SU-DHL-6 (cell line): ENCODE results near the gene RPL9.

Experiments used
- H2AFZ ChIP-seq: fragments of 200-600 bp; sonication (generic); 2 replicates; pipeline ENCODE4 v1.6.1; 2014; ENCODE audit warnings: low read depth, mild to moderate bottlenecking, moderate library complexity, mixed read lengths, antibody characterized with exemption, low read length; ENCODE audit not compliant: severe bottlenecking
- H3F3A ChIP-seq: fragments of 200-600 bp; shearing (Covaris generic); 2 replicates; pipeline ENCODE4 v1.6.0; 2016; ENCODE audit warnings: antibody characterized with exemption, mild to moderate bottlenecking; ENCODE audit not compliant: insufficient read depth
- H3K27ac ChIP-seq: fragments of 200-600 bp; sonication (generic); 2 replicates; pipeline ENCODE4 v1.5.1; 2016; ENCODE audit warnings: low read depth, mild to moderate bottlenecking, low read length, moderate library complexity, mixed read lengths
- H3K27me3 ChIP-seq: fragments of 200-600 bp; sonication (generic), shearing (Covaris generic); 2 replicates; pipeline ENCODE4 v1.6.0; 2014; ENCODE audit warnings: mild to moderate bottlenecking, low read length
- H3K36me3 ChIP-seq: fragments of 200-600 bp; sonication (generic); 2 replicates; pipeline ENCODE4 v1.6.1; 2014; ENCODE audit warnings: mild to moderate bottlenecking, low read length, mixed read lengths
- H3K4me2 ChIP-seq: fragments of 300-600, 200-600 bp; shearing (Covaris generic), sonication (generic); 2 replicates; pipeline ENCODE4 v1.6.0; 2014; ENCODE audit warnings: low read length, low read depth, mild to moderate bottlenecking; ENCODE audit not compliant: poor library complexity, severe bottlenecking
- H3K4me3 ChIP-seq: fragments of 200-600 bp; sonication (generic); 2 replicates; pipeline ENCODE4 v1.5.1; 2014; ENCODE audit warnings: antibody characterized with exemption, low read length, mild to moderate bottlenecking, mixed read lengths; ENCODE audit not compliant: insufficient read depth, poor library complexity, severe bottlenecking
- H3K79me2 ChIP-seq: fragments of 200-600 bp; sonication (generic); 2 replicates; pipeline ENCODE4 v1.6.1; 2014; ENCODE audit warnings: mild to moderate bottlenecking, low read length, moderate library complexity; ENCODE audit not compliant: insufficient read depth
- H3K9ac ChIP-seq: fragments of 200-600 bp; sonication (generic); 2 replicates; pipeline ENCODE4 v1.7.0; 2014; ENCODE audit warnings: mild to moderate bottlenecking, low read length
- H3K9me2 ChIP-seq: fragments of 200-600 bp; sonication (generic); replicated peaks from 2 replicates; pipeline ENCODE4 v1.6.1; 2014; ENCODE audit warnings: low read length; ENCODE audit not compliant: insufficient read depth
- H3K9me3 ChIP-seq: fragments of 200-600 bp; sonication (generic); 2 replicates; pipeline ENCODE4 v1.6.1; 2014; ENCODE audit warnings: low read length, mixed read lengths; ENCODE audit not compliant: insufficient read depth
- H4K20me1 ChIP-seq: fragments of 200-600 bp; sonication (generic); 2 replicates; pipeline ENCODE4 v1.6.1; 2014; ENCODE audit warnings: low read depth, mild to moderate bottlenecking, antibody characterized with exemption, low read length, moderate library complexity, mixed read lengths
- EZH2phosphoT487 ChIP-seq: fragments of 200-600 bp; sonication (generic), shearing (Covaris generic); conservative IDR thresholded peaks from 2 replicates; pipeline ENCODE4 v1.6.1; 2018; ENCODE audit warnings: mild to moderate bottlenecking, antibody characterized with exemption, low read length, moderate library complexity, mixed read lengths
- TF ChIP-seq, protein P1 (sequence below): fragments of 200-600 bp; sonication (generic); IDR thresholded peaks from one replicate; pipeline ENCODE4 v1.5.1; 2017; ENCODE audit warnings: antibody characterized with exemption, mild to moderate bottlenecking, low read length, moderate library complexity; ENCODE audit not compliant: insufficient read depth, poor library complexity, severe bottlenecking

Gene RPL9

DNA sequence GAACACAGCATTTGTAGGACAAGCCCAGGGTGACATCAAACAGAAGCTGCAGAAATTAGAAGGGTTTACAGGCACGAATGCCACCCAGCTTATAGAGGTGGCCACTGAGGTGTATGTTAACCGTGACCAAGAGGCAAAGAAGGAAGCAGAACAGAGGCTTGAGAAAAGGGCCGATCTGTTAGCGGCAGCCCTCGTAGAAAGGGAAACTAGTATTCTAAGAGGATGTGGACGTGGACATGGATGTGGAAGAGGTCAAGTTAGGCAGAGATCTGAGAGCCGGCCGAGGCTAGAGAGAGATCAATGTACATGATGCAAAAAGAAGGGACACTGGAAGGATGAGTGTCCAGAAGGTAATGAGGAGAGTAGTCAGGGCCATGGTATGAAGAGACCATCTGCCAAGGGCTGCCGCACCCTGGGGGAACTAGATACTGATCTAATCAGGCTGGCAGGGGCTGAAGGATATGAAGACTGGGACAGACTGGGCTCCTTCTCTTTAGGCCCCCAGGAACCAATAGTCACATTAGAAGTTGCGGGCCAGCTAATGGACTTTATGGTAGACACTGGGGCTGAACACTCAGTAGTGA is 27.6 kb upstream of the RPL9 start:
- Histone ChIP-seq H3K9me2 (no peaks in the 10 kb centered on the region), H3K9me3 (no peaks in the 10 kb centered on the region), H3K27ac (no peak overlapping the region), H3K4me2 (no peak overlapping the region), H3K79me2 (no peaks in the 10 kb centered on the region), H4K20me1 (no peaks in the 10 kb centered on the region), H3K36me3 (no peaks in the 10 kb centered on the region), H3K27me3 (no peaks in the 10 kb centered on the region), H3K9ac (no peak overlapping the region), H2AFZ (no peak overlapping the region), H3K4me3 (no peak overlapping the region), H3F3A (no peaks in the 10 kb centered on the region)
- no peak for TF ChIP-seq EZH2phosphoT487
- TF ChIP-seq, protein P1, sequence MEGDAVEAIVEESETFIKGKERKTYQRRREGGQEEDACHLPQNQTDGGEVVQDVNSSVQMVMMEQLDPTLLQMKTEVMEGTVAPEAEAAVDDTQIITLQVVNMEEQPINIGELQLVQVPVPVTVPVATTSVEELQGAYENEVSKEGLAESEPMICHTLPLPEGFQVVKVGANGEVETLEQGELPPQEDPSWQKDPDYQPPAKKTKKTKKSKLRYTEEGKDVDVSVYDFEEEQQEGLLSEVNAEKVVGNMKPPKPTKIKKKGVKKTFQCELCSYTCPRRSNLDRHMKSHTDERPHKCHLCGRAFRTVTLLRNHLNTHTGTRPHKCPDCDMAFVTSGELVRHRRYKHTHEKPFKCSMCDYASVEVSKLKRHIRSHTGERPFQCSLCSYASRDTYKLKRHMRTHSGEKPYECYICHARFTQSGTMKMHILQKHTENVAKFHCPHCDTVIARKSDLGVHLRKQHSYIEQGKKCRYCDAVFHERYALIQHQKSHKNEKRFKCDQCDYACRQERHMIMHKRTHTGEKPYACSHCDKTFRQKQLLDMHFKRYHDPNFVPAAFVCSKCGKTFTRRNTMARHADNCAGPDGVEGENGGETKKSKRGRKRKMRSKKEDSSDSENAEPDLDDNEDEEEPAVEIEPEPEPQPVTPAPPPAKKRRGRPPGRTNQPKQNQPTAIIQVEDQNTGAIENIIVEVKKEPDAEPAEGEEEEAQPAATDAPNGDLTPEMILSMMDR = no peak

DNA sequence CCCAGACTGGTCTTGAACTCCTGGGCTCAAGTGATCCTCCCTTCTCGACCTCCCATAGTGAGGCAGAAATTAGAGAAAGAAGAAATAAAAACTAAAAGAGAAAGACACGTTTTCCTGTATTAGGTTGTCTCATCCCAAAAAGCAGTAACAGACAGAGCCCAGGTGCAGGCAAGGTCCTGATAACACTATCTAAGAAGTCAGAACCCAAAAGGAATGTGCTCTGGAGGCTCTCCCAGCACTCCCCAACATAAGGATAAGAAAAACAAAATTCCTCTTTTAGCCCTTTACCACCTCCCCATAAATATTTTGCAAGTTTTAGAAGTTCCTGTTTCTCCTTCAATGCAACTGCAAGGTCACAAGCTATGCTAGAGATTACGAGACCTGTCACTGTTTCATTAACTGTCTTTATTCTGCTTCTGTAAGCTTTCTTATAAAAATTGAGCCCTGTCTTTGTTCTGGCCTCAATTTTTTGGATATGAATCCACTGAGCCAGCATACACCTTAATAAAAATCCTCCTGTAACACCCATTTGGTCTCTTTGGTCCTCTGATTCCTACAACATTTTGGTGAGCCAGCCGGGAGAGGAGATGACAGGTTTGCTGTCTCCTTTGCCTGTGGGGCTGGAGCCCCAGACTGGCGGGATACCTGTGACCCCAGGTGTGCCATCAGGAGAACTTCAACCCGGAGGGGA is 26.0 kb upstream of the RPL9 start:
- Histone ChIP-seq H3K79me2 (no peaks in the 10 kb centered on the region), H3K9ac (no peak overlapping the region), H3K4me2 (no peak overlapping the region), H3K27me3 (no peaks in the 10 kb centered on the region), H4K20me1 (no peaks in the 10 kb centered on the region), H3K27ac (no peak overlapping the region), H3K36me3 (no peaks in the 10 kb centered on the region), H2AFZ (no peak overlapping the region), H3K9me2 (no peaks in the 10 kb centered on the region), H3K9me3 (no peaks in the 10 kb centered on the region), H3F3A (no peaks in the 10 kb centered on the region), H3K4me3 (no peak overlapping the region)
- no peak for TF ChIP-seq EZH2phosphoT487
- TF ChIP-seq, protein P1 = no peak

DNA sequence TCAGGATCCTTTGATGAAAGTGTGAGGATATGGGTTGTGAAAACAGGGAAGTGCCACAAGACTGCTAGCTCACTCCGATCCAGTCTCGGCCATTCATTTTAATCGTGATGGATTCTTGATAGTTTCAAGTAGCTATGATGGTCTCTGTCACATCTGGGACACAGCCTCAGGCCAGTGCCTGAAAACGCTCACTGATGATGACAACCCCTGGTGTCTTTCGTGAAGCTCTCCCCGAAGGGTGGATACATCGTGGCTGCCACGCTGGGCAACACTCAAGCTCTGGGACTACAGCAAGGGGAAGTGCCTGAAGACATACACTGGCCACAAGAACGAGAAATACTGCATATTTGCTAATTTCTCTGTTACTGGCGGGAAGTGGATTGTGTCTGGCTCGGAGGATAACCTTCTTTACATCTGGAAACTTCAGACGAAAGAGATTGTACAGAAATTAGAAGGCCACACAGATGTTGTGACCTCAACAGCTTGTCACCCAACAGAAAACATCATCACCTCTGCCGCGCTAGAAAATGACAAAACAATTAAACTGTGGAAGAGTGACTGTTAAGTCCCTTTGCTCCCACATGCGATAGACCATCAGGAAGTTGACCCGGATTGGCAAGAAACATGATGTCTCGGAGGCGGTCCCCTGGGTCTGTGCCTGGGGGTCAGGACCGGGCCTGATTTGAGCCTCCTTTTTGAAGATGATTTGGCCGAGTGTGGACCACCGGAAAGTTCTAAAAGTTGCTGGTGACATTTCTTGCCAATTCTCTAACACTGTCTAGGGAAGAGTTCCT is 22.4 kb upstream of the RPL9 start:
- TF ChIP-seq, protein P1 = no peak
- no peak for TF ChIP-seq EZH2phosphoT487
- H3K36me3 ChIP-seq = no peaks in the 10 kb centered on the region
- no peaks in the 10 kb centered on the region for H3K9me3 ChIP-seq
- no peak overlapping the region for H3K9ac ChIP-seq
- H3K4me3 ChIP-seq = no peak overlapping the region
- H3K27me3 ChIP-seq = no peaks in the 10 kb centered on the region
- H3K27ac ChIP-seq = no peak overlapping the region
- H4K20me1 ChIP-seq = no peaks in the 10 kb centered on the region
- no peak overlapping the region for H2AFZ ChIP-seq
- no peak overlapping the region for H3K4me2 ChIP-seq
- H3F3A ChIP-seq = no peaks in the 10 kb centered on the region
- H3K79me2 ChIP-seq = no peaks in the 10 kb centered on the region
- H3K9me2 ChIP-seq = no peaks in the 10 kb centered on the region
